SK-N-SH (cell line): ENCODE data around the gene HS6ST3. TPM values are rescaled to one million over a fixed set of nuclear protein-coding genes. Genes with fewer than 3 reads are reported as not detected.

Experiments used
- CTCF ChIA-PET: fragments of 300-600, 350-600 bp; formaldehyde crosslinking; extraction: SDS; loops from one replicate; lab custom pipeline; 2021; lab: Yijun Ruan, JAX
- POLR2A ChIA-PET: fragments of 350-600 bp; sonication (Branson Sonifier 250); formaldehyde crosslinking; extraction: SDS; loops from one replicate; lab custom pipeline; 2020; ENCODE audit warnings: antibody characterized with exemption, inconsistent platforms; lab: Yijun Ruan, JAX
- DNase-seq: peaks from one replicate; pipeline ENCODE4 v3.0.0; 2012
- H2AFZ ChIP-seq: fragments of 200-600 bp; sonication (generic); 2 replicates; pipeline ENCODE4 v1.8.1; 2016; ENCODE audit warnings: antibody characterized with exemption, mild to moderate bottlenecking, low read depth
- H3F3A ChIP-seq: fragments of 200-600 bp; sonication (generic); replicated peaks from 2 replicates; pipeline ENCODE3; 2016; ENCODE audit warnings: antibody characterized with exemption, mild to moderate bottlenecking; ENCODE audit not compliant: insufficient read depth
- H3K27ac ChIP-seq, 2 experiments: fragments of 200-500 bp in 1 of 2; fragments of 200-600 bp in 1 of 2; sonication (Bioruptor generic) in 1 of 2; sonication (generic), shearing (Covaris generic) in 1 of 2; 2 replicates each; pipeline versions ENCODE4 v1.5.1 to v1.6.1; 2014 to 2016; ENCODE audit warnings: low read depth in 2 of 2, inconsistent platforms in 1 of 2, low read length in 1 of 2, mild to moderate bottlenecking in 1 of 2, mixed read lengths in 1 of 2
- H3K27me3 ChIP-seq: fragments of 200-600 bp; sonication (generic), shearing (Covaris generic); 2 replicates; pipeline ENCODE4 v1.6.1; 2016; ENCODE audit warnings: mixed run types; ENCODE audit not compliant: insufficient read depth
- H3K36me3 ChIP-seq, 2 experiments: fragments of 200-500 bp in 1 of 2; fragments of 200-600 bp in 1 of 2; sonication (Bioruptor generic) in 1 of 2; sonication (generic) in 1 of 2; replicated peaks in 1 of 2; 2 replicates each; pipeline versions ENCODE3 to v1.5.1; 2014 to 2016; ENCODE audit warnings: low read length in 1 of 2, mild to moderate bottlenecking in 1 of 2; ENCODE audit not compliant: insufficient read depth in 2 of 2, control insufficient read depth in 1 of 2
- H3K4me1 ChIP-seq, 2 experiments: fragments of 200-500 bp in 1 of 2; fragments of 200-600 bp in 1 of 2; sonication (Bioruptor generic) in 1 of 2; sonication (generic), shearing (Covaris generic) in 1 of 2; 2 replicates each; pipeline versions ENCODE4 v1.5.1 to v1.6.1; 2014 to 2016; ENCODE audit warnings: low read depth in 1 of 2, low read length in 1 of 2, mixed run types in 1 of 2; ENCODE audit not compliant: insufficient read depth in 2 of 2, control insufficient read depth in 1 of 2
- H3K4me2 ChIP-seq: fragments of 200-600 bp; sonication (generic), shearing (Covaris generic); 2 replicates; pipeline ENCODE4 v1.6.1; 2017; ENCODE audit warnings: mixed run types
- H3K4me3 ChIP-seq, 2 experiments: fragments of 200-500 bp in 1 of 2; fragments of 200-600 bp in 1 of 2; sonication (Bioruptor generic) in 1 of 2; sonication (generic), shearing (Covaris generic) in 1 of 2; 2 replicates each; pipeline versions ENCODE4 v1.5.1 to v1.8.1; 2014 to 2016; ENCODE audit warnings: low read depth in 2 of 2, inconsistent platforms in 1 of 2, low read length in 1 of 2, mild to moderate bottlenecking in 1 of 2, mixed read lengths in 1 of 2, moderate library complexity in 1 of 2
- H3K79me2 ChIP-seq: fragments of 200-600 bp; sonication (generic); 2 replicates; pipeline ENCODE4 v1.8.1; 2017; ENCODE audit warnings: mild to moderate bottlenecking; ENCODE audit not compliant: insufficient read depth
- H3K9ac ChIP-seq: fragments of 200-600 bp; sonication (generic); 2 replicates; pipeline ENCODE4 v1.6.1; 2017; ENCODE audit warnings: mixed run types
- H3K9me2 ChIP-seq: fragments of 200-600 bp; sonication (generic); 2 replicates; pipeline ENCODE4 v1.6.1; 2017; ENCODE audit warnings: mixed run types
- H3K9me3 ChIP-seq: fragments of 200-600 bp; sonication (generic); 2 replicates; pipeline ENCODE4 v1.6.1; 2017; ENCODE audit warnings: mixed run types, mild to moderate bottlenecking, moderate library complexity
- H4K20me1 ChIP-seq: fragments of 200-600 bp; sonication (generic); 2 replicates; pipeline ENCODE4 v1.6.1; 2017; ENCODE audit warnings: mild to moderate bottlenecking, mixed run types; ENCODE audit not compliant: insufficient read depth
- CHD2 ChIP-seq: fragments of 150-350 bp; IDR thresholded peaks from 2 replicates; pipeline ENCODE4 v1.6.1; 2018; ENCODE audit warnings: low read length; ENCODE audit not compliant: partially characterized antibody
- CTCF ChIP-seq: fragments of 200-600 bp; sonication (generic); IDR thresholded peaks from 2 replicates; pipeline ENCODE4 v1.6.1; 2017; ENCODE audit warnings: antibody characterized with exemption, mild to moderate bottlenecking, moderate library complexity
- EP300 ChIP-seq, 2 experiments: IDR thresholded peaks; 2 replicates each; pipeline versions ENCODE4 v1.4.0 to v1.6.1; 2012; ENCODE audit warnings: borderline replicate concordance in 1 of 2, low read depth in 1 of 2, low read length in 1 of 2
- EZH2phosphoT487 ChIP-seq: fragments of 200-600 bp; sonication (generic); IDR thresholded peaks from 2 replicates; pipeline ENCODE4 v1.6.1; 2017; ENCODE audit warnings: low read depth, mixed run types, mild to moderate bottlenecking, antibody characterized with exemption, moderate library complexity, borderline replicate concordance
- FOSL2 ChIP-seq: IDR thresholded peaks from 2 replicates; pipeline ENCODE4 v1.4.0; 2012; ENCODE audit warnings: low read depth, mild to moderate bottlenecking, moderate library complexity, borderline replicate concordance
- FOXJ3 ChIP-seq: sonication (generic); formaldehyde crosslinking; IDR thresholded peaks from 2 replicates; pipeline ENCODE4 v1.5.1; 2020; ENCODE audit warnings: mild to moderate bottlenecking, missing genetic modification reagents
- GABPA ChIP-seq: IDR thresholded peaks from 2 replicates; pipeline ENCODE4 v1.4.0; 2012; ENCODE audit warnings: low read depth, mild to moderate bottlenecking
- IRF3 ChIP-seq: fragments of 150-350 bp; IDR thresholded peaks from 2 replicates; pipeline ENCODE4 v1.6.1; 2016; ENCODE audit warnings: mild to moderate bottlenecking, low read depth, low read length
- JUND ChIP-seq: IDR thresholded peaks from 2 replicates; pipeline ENCODE4 v1.4.0; 2012
- MAX ChIP-seq: IDR thresholded peaks from 2 replicates; pipeline ENCODE4 v1.4.0; 2012; ENCODE audit warnings: low read depth
- POLR2AphosphoS5 ChIP-seq: IDR thresholded peaks from 2 replicates; pipeline ENCODE4 v1.6.1; 2012; ENCODE audit warnings: low read depth, low read length
- RFX5 ChIP-seq: IDR thresholded peaks from 2 replicates; pipeline ENCODE4 v1.6.1; 2012; ENCODE audit warnings: mild to moderate bottlenecking, improper control_type of control experiment, low read length
- TCF12 ChIP-seq: IDR thresholded peaks from 2 replicates; pipeline ENCODE4 v1.4.0; 2012
- WGBS: methylation state at CpG from one replicate; pipeline ENCODE4 v1.1.6; 2017; ENCODE audit warnings: low lambda C conversion rate; 5-methylcytosine and 5-hydroxymethylcytosine counted together
- polyA plus RNA-seq, 3 experiments: library from polyadenylated mRNA; depleted of rRNA; stranded (reverse); fragments of >200 nt; gene quantifications; 2 replicates each; pipeline ENCODE4 v1.2.3, GENCODE V29; 2012
- TF ChIP-seq, protein P1 (sequence below): IDR thresholded peaks from 2 replicates; pipeline ENCODE4 v1.6.1; 2012; ENCODE audit warnings: mild to moderate bottlenecking, low read depth, low read length, moderate library complexity

Gene HS6ST3
- polyA plus RNA-seq, 1 of the 3 experiments (the other 2 are of a cell fraction) = under 0.01 TPM

GRCh38 chr13:96473526-96474180 is 383.7 kb downstream of the HS6ST3 start (continued):
- TF ChIP-seq CTCF (no peak), IRF3 (no peak), MAX (no peak), RFX5 (no peak)

DNA sequence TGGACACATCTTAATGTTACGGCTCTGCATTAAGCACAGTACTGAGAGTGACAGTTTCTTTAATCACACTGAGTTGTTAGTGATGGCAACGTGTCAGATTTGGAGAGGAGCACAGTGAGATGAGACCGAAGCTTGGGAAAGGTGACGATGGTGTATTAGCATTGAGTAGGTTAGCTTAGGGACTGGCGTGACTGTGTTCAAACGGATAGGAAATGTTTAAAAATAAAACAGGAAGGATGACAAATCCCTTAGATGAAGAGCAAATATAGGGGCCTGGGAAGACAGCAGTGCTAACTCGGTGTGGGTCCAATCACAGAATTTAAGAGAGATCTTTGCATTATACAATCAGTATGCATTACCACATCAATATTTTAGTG is 384.3 kb downstream of the HS6ST3 start:
- Histone ChIP-seq H3F3A (no peaks in the 10 kb centered on the region), H3K27ac (no peak overlapping the region), H3K9me3 (no peaks in the 10 kb centered on the region), H3K4me3 (no peak overlapping the region), H3K36me3 (no peaks in the 10 kb centered on the region), H3K4me1 (no peaks in the 10 kb centered on the region), H3K9me2 (no peaks in the 10 kb centered on the region), H4K20me1 (no peaks in the 10 kb centered on the region), H3K4me2 (no peak overlapping the region), H3K79me2 (no peaks in the 10 kb centered on the region), H3K27me3 (no peaks in the 10 kb centered on the region), H3K9ac (no peak overlapping the region), H2AFZ (no peak overlapping the region)
- CTCF ChIA-PET = no interaction called here
- DNase-seq = no peak
- WGBS = 48% methylated on average over 7 of the region's 7 CpGs
- POLR2A ChIA-PET = no interaction called here
- no peak for TF ChIP-seq FOSL2
- no peak for TF ChIP-seq RFX5
- no peak for TF ChIP-seq GABPA
- no peak for TF ChIP-seq CTCF
- TF ChIP-seq JUND = no peak
- no peak for TF ChIP-seq CHD2
- TF ChIP-seq MAX = no peak
- no peak for TF ChIP-seq EZH2phosphoT487
- TF ChIP-seq POLR2AphosphoS5 = no peak
- no peak for TF ChIP-seq TCF12
- TF ChIP-seq, protein P1, sequence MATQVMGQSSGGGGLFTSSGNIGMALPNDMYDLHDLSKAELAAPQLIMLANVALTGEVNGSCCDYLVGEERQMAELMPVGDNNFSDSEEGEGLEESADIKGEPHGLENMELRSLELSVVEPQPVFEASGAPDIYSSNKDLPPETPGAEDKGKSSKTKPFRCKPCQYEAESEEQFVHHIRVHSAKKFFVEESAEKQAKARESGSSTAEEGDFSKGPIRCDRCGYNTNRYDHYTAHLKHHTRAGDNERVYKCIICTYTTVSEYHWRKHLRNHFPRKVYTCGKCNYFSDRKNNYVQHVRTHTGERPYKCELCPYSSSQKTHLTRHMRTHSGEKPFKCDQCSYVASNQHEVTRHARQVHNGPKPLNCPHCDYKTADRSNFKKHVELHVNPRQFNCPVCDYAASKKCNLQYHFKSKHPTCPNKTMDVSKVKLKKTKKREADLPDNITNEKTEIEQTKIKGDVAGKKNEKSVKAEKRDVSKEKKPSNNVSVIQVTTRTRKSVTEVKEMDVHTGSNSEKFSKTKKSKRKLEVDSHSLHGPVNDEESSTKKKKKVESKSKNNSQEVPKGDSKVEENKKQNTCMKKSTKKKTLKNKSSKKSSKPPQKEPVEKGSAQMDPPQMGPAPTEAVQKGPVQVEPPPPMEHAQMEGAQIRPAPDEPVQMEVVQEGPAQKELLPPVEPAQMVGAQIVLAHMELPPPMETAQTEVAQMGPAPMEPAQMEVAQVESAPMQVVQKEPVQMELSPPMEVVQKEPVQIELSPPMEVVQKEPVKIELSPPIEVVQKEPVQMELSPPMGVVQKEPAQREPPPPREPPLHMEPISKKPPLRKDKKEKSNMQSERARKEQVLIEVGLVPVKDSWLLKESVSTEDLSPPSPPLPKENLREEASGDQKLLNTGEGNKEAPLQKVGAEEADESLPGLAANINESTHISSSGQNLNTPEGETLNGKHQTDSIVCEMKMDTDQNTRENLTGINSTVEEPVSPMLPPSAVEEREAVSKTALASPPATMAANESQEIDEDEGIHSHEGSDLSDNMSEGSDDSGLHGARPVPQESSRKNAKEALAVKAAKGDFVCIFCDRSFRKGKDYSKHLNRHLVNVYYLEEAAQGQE = no peak
- no peak for TF ChIP-seq FOXJ3
- no peak for TF ChIP-seq EP300 (IDR thresholded peaks at IDR 0.05; ENCODE audit: borderline replicate concordance in 1 of 2, low read depth in 1 of 2, low read length in 1 of 2)
